WTC11 (cell line): ENCODE measurements around the gene TMEM217. TPM values are rescaled to one million over a fixed set of nuclear protein-coding genes. Genes with fewer than 3 reads are reported as not detected.

Experiments used
- ATAC-seq: fragments of 200-7000 bp; cut with Tn5 transposase; 2 replicates; pipeline ENCODE4 v1.10.0; 2021; ENCODE audit warnings: mild to moderate bottlenecking, moderate library complexity
- CTCF ChIA-PET: fragments of 300-600 bp; sonication (Branson Sonifier 250); formaldehyde crosslinking; loops from one replicate; lab custom pipeline; 2021; ENCODE audit warnings: antibody characterized with exemption; lab: Charles Lee
- POLR2A ChIA-PET: fragments of 350-600 bp; sonication (Branson Sonifier 250); formaldehyde crosslinking; loops from one replicate; lab custom pipeline; 2021; ENCODE audit warnings: antibody characterized with exemption; lab: Charles Lee
- DNase-seq: peaks from one replicate; pipeline ENCODE4 v3.0.0; 2021; ENCODE audit warnings: low spot score
- H3K27ac Mint-ChIP-seq: 2 replicates; pipeline ENCODE4 v1.8.0; 2021; ENCODE audit warnings: mixed read lengths
- H3K27me3 Mint-ChIP-seq: 2 replicates; pipeline ENCODE4 v1.8.0; 2021; ENCODE audit warnings: low read depth, mild to moderate bottlenecking, moderate library complexity, mixed read lengths
- H3K36me3 Mint-ChIP-seq: 2 replicates; pipeline ENCODE4 v1.8.0; 2021; ENCODE audit warnings: mixed read lengths
- H3K4me1 Mint-ChIP-seq: 2 replicates; pipeline ENCODE4 v1.8.0; 2022; ENCODE audit warnings: mixed read lengths
- H3K4me3 Mint-ChIP-seq: 2 replicates; pipeline ENCODE4 v1.8.0; 2021; ENCODE audit warnings: mild to moderate bottlenecking, moderate library complexity, mixed read lengths
- H3K9me3 Mint-ChIP-seq: 2 replicates; pipeline ENCODE4 v1.8.0; 2021; ENCODE audit warnings: mixed read lengths
- E2F4 ChIP-seq: sonication (generic); formaldehyde crosslinking; IDR thresholded peaks from 2 replicates; pipeline ENCODE4 v1.8.1; 2022; ENCODE audit warnings: low read depth, mild to moderate bottlenecking, moderate library complexity, missing genetic modification reagents, borderline replicate concordance
- IRF2 ChIP-seq: sonication (generic); formaldehyde crosslinking; IDR thresholded peaks from 2 replicates; pipeline ENCODE4 v1.8.0; 2022; ENCODE audit warnings: low read depth, missing genetic modification reagents, borderline replicate concordance
- JUN ChIP-seq: sonication (generic); formaldehyde crosslinking; IDR thresholded peaks from 2 replicates; pipeline ENCODE4 v1.8.0; 2023; ENCODE audit warnings: mild to moderate bottlenecking, missing genetic modification reagents
- KAT7 ChIP-seq: sonication (generic); formaldehyde crosslinking; IDR thresholded peaks from 2 replicates; pipeline ENCODE4 v1.8.1; 2023; ENCODE audit warnings: missing genetic modification reagents, mild to moderate bottlenecking, borderline replicate concordance
- MXD4 ChIP-seq: fragments of 250-450 bp; sonication (Bioruptor Pico); IDR thresholded peaks from 2 replicates; pipeline ENCODE4 v1.8.0; 2021; ENCODE audit warnings: mild to moderate bottlenecking, moderate library complexity, borderline replicate concordance
- MYBL2 ChIP-seq: sonication (generic); formaldehyde crosslinking; IDR thresholded peaks from 2 replicates; pipeline ENCODE4 v1.8.1; 2023; ENCODE audit warnings: mild to moderate bottlenecking, moderate library complexity, missing genetic modification reagents
- NR1H2 ChIP-seq: sonication (generic); formaldehyde crosslinking; IDR thresholded peaks from 2 replicates; pipeline ENCODE4 v1.9.0; 2021; ENCODE audit warnings: mild to moderate bottlenecking, moderate library complexity, missing genetic modification reagents
- PRRX2 ChIP-seq: fragments of 250-450 bp; sonication (Bioruptor Pico); IDR thresholded peaks from 2 replicates; pipeline ENCODE4 v1.8.0; 2021; ENCODE audit warnings: mild to moderate bottlenecking
- RELA ChIP-seq: sonication (generic); formaldehyde crosslinking; IDR thresholded peaks from 2 replicates; pipeline ENCODE4 v1.8.1; 2022; ENCODE audit warnings: missing genetic modification reagents, mild to moderate bottlenecking, borderline replicate concordance
- SOX15 ChIP-seq: fragments of 250-450 bp; sonication (Bioruptor Pico); IDR thresholded peaks from 2 replicates; pipeline ENCODE4 v1.9.0; 2021; ENCODE audit warnings: mild to moderate bottlenecking
- TCF7 ChIP-seq: sonication (generic); formaldehyde crosslinking; IDR thresholded peaks from 2 replicates; pipeline ENCODE4 v1.8.0; 2022; ENCODE audit warnings: mild to moderate bottlenecking, low read depth, missing genetic modification reagents, moderate library complexity
- TEAD4 ChIP-seq: sonication (generic); formaldehyde crosslinking; IDR thresholded peaks from 2 replicates; pipeline ENCODE4 v1.8.0; 2022; ENCODE audit warnings: mild to moderate bottlenecking, missing genetic modification reagents
- ZNF121 ChIP-seq: sonication (generic); formaldehyde crosslinking; IDR thresholded peaks from 2 replicates; pipeline ENCODE4 v1.8.0; 2023; ENCODE audit warnings: missing genetic modification reagents
- ZNF138 ChIP-seq: sonication (generic); formaldehyde crosslinking; conservative IDR thresholded peaks from 2 replicates; pipeline ENCODE4 v1.8.1; 2022; ENCODE audit warnings: mild to moderate bottlenecking, moderate library complexity, missing genetic modification reagents
- ZNF263 ChIP-seq: sonication (generic); formaldehyde crosslinking; IDR thresholded peaks from 2 replicates; pipeline ENCODE4 v1.8.1; 2022; ENCODE audit warnings: low read depth, mild to moderate bottlenecking, moderate library complexity, missing genetic modification reagents
- ZNF416 ChIP-seq: fragments of 250-450 bp; sonication (Bioruptor Pico); IDR thresholded peaks from 2 replicates; pipeline ENCODE4 v1.9.0; 2021; ENCODE audit warnings: mild to moderate bottlenecking, inconsistent platforms
- total RNA-seq: library from RNA; stranded (reverse); gene quantifications from 3 replicates; pipeline ENCODE4 v1.2.3, GENCODE V29; 2021
- TF ChIP-seq, protein P1 (sequence below): sonication (generic); formaldehyde crosslinking; conservative IDR thresholded peaks from 2 replicates; pipeline ENCODE4 v1.8.1; 2023; ENCODE audit warnings: mild to moderate bottlenecking, low read depth, missing genetic modification reagents, moderate library complexity

Gene TMEM217
- total RNA-seq, 1 experiment from 2014 or later, result 0.61 TPM

- ATAC-seq (peak; percentile 69), DNase-seq (no peak)
- ChIA-PET POLR2A (interaction anchor here (0.7 kb wide), 1 partner anchor 11 kb away, joined by 3 read pairs; no protein-coding TSS in a partner anchor), CTCF (interaction anchor here (0.6 to 1.8 kb wide), 7 partner anchors 10 to 487 kb away, joined by 3 to 11 read pairs (median 3); no protein-coding TSS in a partner anchor)
- no peaks in the 10 kb centered on the region for H3K4me1 Mint-ChIP-seq
- no peaks in the 10 kb centered on the region for H3K27me3 Mint-ChIP-seq
- no peaks in the 10 kb centered on the region for H3K9me3 Mint-ChIP-seq
- peaks cover 17% of the 10 kb centered on the region; the same call in 1 of the 2 replicates for H3K36me3 Mint-ChIP-seq
- no peak overlapping the region for H3K27ac Mint-ChIP-seq
- no peak overlapping the region for H3K4me3 Mint-ChIP-seq
- TF ChIP-seq, protein P1, sequence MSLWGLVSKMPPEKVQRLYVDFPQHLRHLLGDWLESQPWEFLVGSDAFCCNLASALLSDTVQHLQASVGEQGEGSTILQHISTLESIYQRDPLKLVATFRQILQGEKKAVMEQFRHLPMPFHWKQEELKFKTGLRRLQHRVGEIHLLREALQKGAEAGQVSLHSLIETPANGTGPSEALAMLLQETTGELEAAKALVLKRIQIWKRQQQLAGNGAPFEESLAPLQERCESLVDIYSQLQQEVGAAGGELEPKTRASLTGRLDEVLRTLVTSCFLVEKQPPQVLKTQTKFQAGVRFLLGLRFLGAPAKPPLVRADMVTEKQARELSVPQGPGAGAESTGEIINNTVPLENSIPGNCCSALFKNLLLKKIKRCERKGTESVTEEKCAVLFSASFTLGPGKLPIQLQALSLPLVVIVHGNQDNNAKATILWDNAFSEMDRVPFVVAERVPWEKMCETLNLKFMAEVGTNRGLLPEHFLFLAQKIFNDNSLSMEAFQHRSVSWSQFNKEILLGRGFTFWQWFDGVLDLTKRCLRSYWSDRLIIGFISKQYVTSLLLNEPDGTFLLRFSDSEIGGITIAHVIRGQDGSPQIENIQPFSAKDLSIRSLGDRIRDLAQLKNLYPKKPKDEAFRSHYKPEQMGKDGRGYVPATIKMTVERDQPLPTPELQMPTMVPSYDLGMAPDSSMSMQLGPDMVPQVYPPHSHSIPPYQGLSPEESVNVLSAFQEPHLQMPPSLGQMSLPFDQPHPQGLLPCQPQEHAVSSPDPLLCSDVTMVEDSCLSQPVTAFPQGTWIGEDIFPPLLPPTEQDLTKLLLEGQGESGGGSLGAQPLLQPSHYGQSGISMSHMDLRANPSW (CRISPR knock-in tag), result no peak
- TF ChIP-seq TCF7 (CRISPR knock-in tag), result no peak
- TF ChIP-seq ZNF263, result no peak
- TF ChIP-seq NR1H2, result no peak
- no peak for TF ChIP-seq MYBL2
These were observed 46.1 kb upstream of the TMEM217 start for GRCh38 chr6:37303891-37304503.

GRCh38 chr6:37303091-37303660, 45.2 kb upstream of the TMEM217 start:
- Mint-ChIP-seq H3K27ac (no peak overlapping the region; the same call in 1 of the 2 replicates), H3K9me3 (no peaks in the 10 kb centered on the region), H3K36me3 (peaks cover 20% of the 10 kb centered on the region), H3K27me3 (no peaks in the 10 kb centered on the region)
- POLR2A ChIA-PET, result no interaction called here
- no peak for DNase-seq
- TF ChIP-seq ZNF416, result no peak
- TF ChIP-seq IRF2 (CRISPR knock-in tag), result no peak
- TF ChIP-seq, protein P1 (CRISPR knock-in tag), result no peak
- TF ChIP-seq ZNF121 (CRISPR knock-in tag), result no peak
- TF ChIP-seq PRRX2 (CRISPR knock-in tag), result no peak
- no peak for TF ChIP-seq ZNF138 (CRISPR knock-in tag)
- TF ChIP-seq TEAD4 (CRISPR knock-in tag), result no peak
- no peak for TF ChIP-seq JUN
- no peak for TF ChIP-seq MXD4 (CRISPR knock-in tag)
- TF ChIP-seq SOX15 (CRISPR knock-in tag), result no peak
- TF ChIP-seq RELA (CRISPR knock-in tag), result no peak
- TF ChIP-seq KAT7 (CRISPR knock-in tag), result no peak
- no peak for TF ChIP-seq E2F4 (CRISPR knock-in tag)
- TF ChIP-seq, all 79 proteins: peak for 0
- CTCF ChIA-PET, result interaction anchor here (0.6 to 1.8 kb wide), 6 partner anchors 10 to 285 kb away, joined by 3 to 11 read pairs (median 4); no protein-coding TSS in a partner anchor
- no peak overlapping the region for H3K4me3 Mint-ChIP-seq
- H3K4me1 Mint-ChIP-seq, result no peaks in the 10 kb centered on the region
- ATAC-seq, result no peak
